ENCODE measurements around the gene SHROOM3. TPM values are rescaled to one million over a fixed set of nuclear protein-coding genes. Genes with fewer than 3 reads are reported as not detected.

SHROOM3 gene
- total and polyA plus RNA-seq, 2 of the 13 experiments (the other 11 are each of a cell fraction or from before 2014, with no cell fraction given), result 0.01 TPM; not detected in 1

DNA sequence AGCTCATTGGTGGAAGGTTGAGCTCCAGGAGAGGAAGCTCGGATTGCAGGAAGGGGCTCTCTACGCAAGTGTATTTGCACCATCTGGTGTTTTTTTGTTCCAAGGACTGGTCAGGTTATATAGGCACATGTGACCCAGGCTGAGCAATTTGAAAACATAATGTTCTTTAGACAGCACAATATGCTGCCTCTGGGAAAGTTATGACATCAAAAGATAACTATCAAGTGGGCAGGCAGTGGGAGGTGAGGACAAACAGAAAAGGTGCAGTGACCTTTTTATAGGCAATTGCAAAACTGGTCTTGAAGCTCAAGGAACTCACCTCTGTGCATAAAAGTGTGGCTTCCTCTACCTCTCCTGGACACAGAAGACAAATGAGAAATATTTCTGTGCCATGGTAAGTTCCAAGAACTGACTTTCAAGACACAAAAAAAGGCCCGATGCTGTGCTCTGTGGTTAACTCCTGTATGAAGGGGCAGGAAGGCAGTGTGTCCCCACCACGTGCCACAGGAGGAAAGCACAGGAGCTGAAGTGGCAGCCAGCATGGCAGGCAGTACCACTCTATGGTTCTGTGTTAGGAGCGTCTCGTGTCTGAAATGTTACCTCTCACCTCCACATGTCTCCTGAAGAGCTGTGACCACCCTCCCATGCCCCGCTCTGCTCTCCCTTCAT is 128.6 kb downstream of the SHROOM3 start (continued):
- TF ChIP-seq BCL6 (CRISPR knock-in tag; IDR thresholded peaks at IDR 0.05) (peak; percentile 28; the same call in 1 of the 2 replicates), ZNF557 (CRISPR knock-in tag; IDR thresholded peaks at IDR 0.05) (no peak), FIP1L1 (IDR thresholded peaks at IDR 0.05; ENCODE audit: borderline replicate concordance, insufficient read depth, low read depth, low read length) (no peak), NFIC (IDR thresholded peaks at IDR 0.05; ENCODE audit: low read length) (no peak), ATAD3A (CRISPR knock-in tag; IDR thresholded peaks at IDR 0.05) (no peak), ZNF660 (CRISPR knock-in tag; IDR thresholded peaks at IDR 0.05; ENCODE audit: borderline replicate concordance, low read depth) (no peak), KDM3A (CRISPR knock-in tag; IDR thresholded peaks at IDR 0.05; ENCODE audit: low read depth) (no peak), ZMYM2 (CRISPR knock-in tag; IDR thresholded peaks at IDR 0.05) (no peak), ZFP1 (CRISPR knock-in tag; IDR thresholded peaks at IDR 0.05) (no peak)
- TF ChIP-seq, protein P1, sequence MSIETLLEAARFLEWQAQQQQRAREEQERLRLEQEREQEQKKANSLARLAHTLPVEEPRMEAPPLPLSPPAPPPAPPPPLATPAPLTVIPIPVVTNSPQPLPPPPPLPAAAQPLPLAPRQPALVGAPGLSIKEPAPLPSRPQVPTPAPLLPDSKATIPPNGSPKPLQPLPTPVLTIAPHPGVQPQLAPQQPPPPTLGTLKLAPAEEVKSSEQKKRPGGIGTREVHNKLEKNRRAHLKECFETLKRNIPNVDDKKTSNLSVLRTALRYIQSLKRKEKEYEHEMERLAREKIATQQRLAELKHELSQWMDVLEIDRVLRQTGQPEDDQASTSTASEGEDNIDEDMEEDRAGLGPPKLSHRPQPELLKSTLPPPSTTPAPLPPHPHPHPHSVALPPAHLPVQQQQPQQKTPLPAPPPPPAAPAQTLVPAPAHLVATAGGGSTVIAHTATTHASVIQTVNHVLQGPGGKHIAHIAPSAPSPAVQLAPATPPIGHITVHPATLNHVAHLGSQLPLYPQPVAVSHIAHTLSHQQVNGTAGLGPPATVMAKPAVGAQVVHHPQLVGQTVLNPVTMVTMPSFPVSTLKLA (IDR thresholded peaks at IDR 0.05), result 0 out of 2 replicates have a peak, but pooled peaks have one; percentile 39
- TF ChIP-seq, protein P2, sequence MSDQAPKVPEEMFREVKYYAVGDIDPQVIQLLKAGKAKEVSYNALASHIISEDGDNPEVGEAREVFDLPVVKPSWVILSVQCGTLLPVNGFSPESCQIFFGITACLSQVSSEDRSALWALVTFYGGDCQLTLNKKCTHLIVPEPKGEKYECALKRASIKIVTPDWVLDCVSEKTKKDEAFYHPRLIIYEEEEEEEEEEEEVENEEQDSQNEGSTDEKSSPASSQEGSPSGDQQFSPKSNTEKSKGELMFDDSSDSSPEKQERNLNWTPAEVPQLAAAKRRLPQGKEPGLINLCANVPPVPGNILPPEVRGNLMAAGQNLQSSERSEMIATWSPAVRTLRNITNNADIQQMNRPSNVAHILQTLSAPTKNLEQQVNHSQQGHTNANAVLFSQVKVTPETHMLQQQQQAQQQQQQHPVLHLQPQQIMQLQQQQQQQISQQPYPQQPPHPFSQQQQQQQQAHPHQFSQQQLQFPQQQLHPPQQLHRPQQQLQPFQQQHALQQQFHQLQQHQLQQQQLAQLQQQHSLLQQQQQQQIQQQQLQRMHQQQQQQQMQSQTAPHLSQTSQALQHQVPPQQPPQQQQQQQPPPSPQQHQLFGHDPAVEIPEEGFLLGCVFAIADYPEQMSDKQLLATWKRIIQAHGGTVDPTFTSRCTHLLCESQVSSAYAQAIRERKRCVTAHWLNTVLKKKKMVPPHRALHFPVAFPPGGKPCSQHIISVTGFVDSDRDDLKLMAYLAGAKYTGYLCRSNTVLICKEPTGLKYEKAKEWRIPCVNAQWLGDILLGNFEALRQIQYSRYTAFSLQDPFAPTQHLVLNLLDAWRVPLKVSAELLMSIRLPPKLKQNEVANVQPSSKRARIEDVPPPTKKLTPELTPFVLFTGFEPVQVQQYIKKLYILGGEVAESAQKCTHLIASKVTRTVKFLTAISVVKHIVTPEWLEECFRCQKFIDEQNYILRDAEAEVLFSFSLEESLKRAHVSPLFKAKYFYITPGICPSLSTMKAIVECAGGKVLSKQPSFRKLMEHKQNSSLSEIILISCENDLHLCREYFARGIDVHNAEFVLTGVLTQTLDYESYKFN (CRISPR knock-in tag; conservative IDR thresholded peaks at IDR 0.05), result no peak

All from HepG2 (cell line).